ENCODE results near the gene AUTS2.

The AUTS2 gene

GRCh38 chr7:70789481-70790214 lies 1191.4 kb downstream of the AUTS2 start:
- Histone ChIP-seq H3K4me1 (ENCODE audit: control insufficient read depth, insufficient read depth, low read length) (no peaks in the 10 kb centered on the region), H3K27ac (ENCODE audit: low read length) (no peak overlapping the region), H3K27me3 (ENCODE audit: control insufficient read depth in 1 of 2, insufficient read depth in 2 of 2, low read length in 2 of 2) (no peaks in the 10 kb centered on the region), H3K4me3 (ENCODE audit: low read length in 2 of 2) (no peak overlapping the region), H3K9me3 (ENCODE audit: control insufficient read depth in 2 of 2, low read length in 2 of 2) (peaks cover 0 to 3% of the 10 kb centered on the region in 2 donors), H3K36me3 (ENCODE audit: control insufficient read depth in 2 of 2, insufficient read depth in 2 of 2, low read length in 2 of 2) (peaks cover 40 to 42% of the 10 kb centered on the region in 2 donors), H3K9ac (ENCODE audit: low read length in 2 of 2) (no peak overlapping the region)

DNA sequence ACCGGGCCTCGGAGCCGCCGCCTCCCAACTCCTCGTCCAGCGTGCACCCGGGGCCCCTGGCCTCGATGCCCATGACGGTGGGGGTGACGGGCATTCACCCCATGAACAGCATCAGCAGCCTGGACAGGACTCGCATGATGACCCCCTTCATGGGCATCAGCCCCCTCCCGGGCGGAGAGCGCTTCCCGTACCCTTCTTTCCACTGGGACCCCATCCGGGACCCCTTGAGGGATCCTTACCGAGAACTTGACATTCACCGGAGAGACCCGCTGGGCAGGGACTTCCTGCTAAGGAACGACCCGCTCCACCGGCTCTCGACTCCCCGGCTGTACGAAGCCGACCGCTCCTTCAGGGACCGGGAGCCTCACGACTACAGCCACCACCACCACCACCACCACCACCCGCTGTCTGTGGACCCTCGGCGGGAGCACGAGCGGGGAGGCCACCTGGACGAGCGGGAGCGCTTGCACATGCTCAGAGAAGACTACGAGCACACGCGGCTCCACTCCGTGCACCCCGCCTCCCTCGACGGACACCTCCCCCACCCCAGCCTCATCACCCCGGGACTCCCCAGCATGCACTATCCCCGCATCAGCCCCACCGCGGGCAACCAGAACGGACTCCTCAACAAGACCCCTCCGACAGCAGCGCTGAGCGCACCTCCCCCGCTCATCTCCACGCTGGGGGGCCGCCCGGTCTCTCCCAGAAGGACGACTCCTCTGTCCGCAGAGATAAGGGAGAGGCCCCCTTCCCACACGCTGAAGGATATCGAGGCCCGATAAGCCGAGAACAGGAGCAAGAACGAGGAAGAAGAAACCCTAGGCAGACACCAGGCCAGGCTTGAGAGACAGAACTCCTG lies 1192.2 kb downstream of the AUTS2 start:
- Histone ChIP-seq H3K4me1 (ENCODE audit: control insufficient read depth, insufficient read depth, low read length) (no peaks in the 10 kb centered on the region), H3K27me3 (ENCODE audit: control insufficient read depth in 1 of 2, insufficient read depth in 2 of 2, low read length in 2 of 2) (no peaks in the 10 kb centered on the region), H3K4me3 (ENCODE audit: low read length in 2 of 2) (no peak overlapping the region), H3K9ac (ENCODE audit: low read length in 2 of 2) (no peak overlapping the region), H3K27ac (ENCODE audit: low read length) (no peak overlapping the region), H3K9me3 (ENCODE audit: control insufficient read depth in 2 of 2, low read length in 2 of 2) (peaks cover 0 to 3% of the 10 kb centered on the region in 2 donors), H3K36me3 (ENCODE audit: control insufficient read depth in 2 of 2, insufficient read depth in 2 of 2, low read length in 2 of 2) (peaks cover 32 to 34% of the 10 kb centered on the region in 2 donors)

DNA sequence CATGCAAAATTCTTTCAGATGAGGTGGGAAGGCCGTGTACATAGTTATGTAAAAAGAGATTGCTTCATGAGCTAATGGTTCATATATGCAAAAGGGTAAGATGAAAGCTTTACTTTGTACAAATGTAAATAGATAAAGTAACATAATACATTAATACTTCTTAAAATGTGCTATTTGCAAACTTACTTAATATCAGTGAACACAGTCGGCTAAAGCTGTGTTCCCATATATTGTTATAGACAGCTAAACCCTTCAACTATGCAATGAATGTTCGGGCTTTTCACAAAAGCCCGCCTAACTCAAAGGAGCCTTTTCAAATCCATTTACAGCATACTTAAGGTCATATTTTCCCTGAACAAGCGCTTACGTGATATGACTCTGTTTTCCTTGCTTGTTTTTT lies 1193.1 kb downstream of the AUTS2 start:
- Histone ChIP-seq H3K36me3 (ENCODE audit: control insufficient read depth in 2 of 2, insufficient read depth in 2 of 2, low read length in 2 of 2) (peaks cover 25 to 29% of the 10 kb centered on the region in 2 donors), H3K9ac (ENCODE audit: low read length in 2 of 2) (no peak overlapping the region), H3K27me3 (ENCODE audit: control insufficient read depth in 1 of 2, insufficient read depth in 2 of 2, low read length in 2 of 2) (no peaks in the 10 kb centered on the region)

GRCh38 chr7:70793060-70793459 lies 1194.8 kb downstream of the AUTS2 start:
- peaks cover 0 to 3% of the 10 kb centered on the region in 2 donors for H3K9me3 ChIP-seq (ENCODE audit: control insufficient read depth in 2 of 2, low read length in 2 of 2)
- no peak overlapping the region for H3K9ac ChIP-seq (ENCODE audit: low read length in 2 of 2)
- H3K36me3 ChIP-seq (ENCODE audit: control insufficient read depth in 2 of 2, insufficient read depth in 2 of 2, low read length in 2 of 2), result peaks cover 12 to 16% of the 10 kb centered on the region in 2 donors
- no peaks in the 10 kb centered on the region for H3K27me3 ChIP-seq (ENCODE audit: control insufficient read depth in 1 of 2, insufficient read depth in 2 of 2, low read length in 2 of 2)
- H3K27ac ChIP-seq (ENCODE audit: low read length), result no peak overlapping the region
- H3K4me3 ChIP-seq (ENCODE audit: low read length in 2 of 2), result no peak overlapping the region
- H3K4me1 ChIP-seq (ENCODE audit: control insufficient read depth, insufficient read depth, low read length), result no peaks in the 10 kb centered on the region

More for the DNA sequence above, 1193.1 kb downstream of the AUTS2 start:
- H3K9me3 ChIP-seq (ENCODE audit: control insufficient read depth in 2 of 2, low read length in 2 of 2), result peaks cover 0 to 3% of the 10 kb centered on the region in 2 donors
- no peaks in the 10 kb centered on the region for H3K4me1 ChIP-seq (ENCODE audit: control insufficient read depth, insufficient read depth, low read length)
- no peak overlapping the region for H3K27ac ChIP-seq (ENCODE audit: low read length)
- no peak overlapping the region for H3K4me3 ChIP-seq (ENCODE audit: low read length in 2 of 2)

DNA sequence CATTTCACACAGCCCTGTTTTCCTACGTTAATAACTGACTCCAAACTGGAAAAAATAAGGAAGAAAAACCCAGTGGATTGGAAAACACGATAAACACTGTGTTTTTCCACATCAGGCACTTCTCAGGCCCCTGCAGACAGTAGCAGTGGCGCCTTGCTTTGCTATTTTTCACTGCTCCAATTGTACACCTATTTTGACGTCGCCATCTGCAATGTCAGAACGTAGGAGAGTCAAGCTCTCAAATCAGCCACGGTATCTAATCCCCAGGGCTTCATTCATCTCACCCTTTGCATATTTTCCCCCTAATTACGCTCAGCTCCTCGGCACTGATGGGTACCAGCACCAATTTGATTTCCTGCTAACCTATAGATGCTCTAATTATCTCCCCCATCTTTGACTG lies 1195.5 kb downstream of the AUTS2 start:
- Histone ChIP-seq H3K36me3 (ENCODE audit: control insufficient read depth in 2 of 2, insufficient read depth in 2 of 2, low read length in 2 of 2) (peaks cover 11 to 16% of the 10 kb centered on the region in 2 donors), H3K4me1 (ENCODE audit: control insufficient read depth, insufficient read depth, low read length) (no peaks in the 10 kb centered on the region), H3K4me3 (ENCODE audit: low read length in 2 of 2) (no peak overlapping the region), H3K27ac (ENCODE audit: low read length) (no peak overlapping the region), H3K9ac (ENCODE audit: low read length in 2 of 2) (no peak overlapping the region), H3K27me3 (ENCODE audit: control insufficient read depth in 1 of 2, insufficient read depth in 2 of 2, low read length in 2 of 2) (no peaks in the 10 kb centered on the region), H3K9me3 (ENCODE audit: control insufficient read depth in 2 of 2, low read length in 2 of 2) (peaks cover 0 to 3% of the 10 kb centered on the region in 2 donors)

- H3K27me3 ChIP-seq (ENCODE audit: control insufficient read depth in 1 of 2, insufficient read depth in 2 of 2, low read length in 2 of 2), result no peaks in the 10 kb centered on the region
- H3K4me1 ChIP-seq (ENCODE audit: control insufficient read depth, insufficient read depth, low read length), result no peaks in the 10 kb centered on the region
- H3K4me3 ChIP-seq (ENCODE audit: low read length in 2 of 2), result no peak overlapping the region
- H3K36me3 ChIP-seq (ENCODE audit: control insufficient read depth in 2 of 2, insufficient read depth in 2 of 2, low read length in 2 of 2), result peaks cover 4 to 10% of the 10 kb centered on the region in 2 donors
- H3K9ac ChIP-seq (ENCODE audit: low read length in 2 of 2), result no peak overlapping the region
- no peak overlapping the region for H3K27ac ChIP-seq (ENCODE audit: low read length)
- H3K9me3 ChIP-seq (ENCODE audit: control insufficient read depth in 2 of 2, low read length in 2 of 2), result peaks cover 5% of the 10 kb centered on the region in 2 donors
Measured at GRCh38 chr7:70794962-70795361, 1196.7 kb downstream of the AUTS2 start.

- H3K4me1 ChIP-seq (ENCODE audit: control insufficient read depth, insufficient read depth, low read length), result no peaks in the 10 kb centered on the region
- H3K9me3 ChIP-seq (ENCODE audit: control insufficient read depth in 2 of 2, low read length in 2 of 2), result peaks cover 13 to 14% of the 10 kb centered on the region in 2 donors
- H3K4me3 ChIP-seq (ENCODE audit: low read length in 2 of 2), result no peak overlapping the region
- peaks cover 2 to 8% of the 10 kb centered on the region in 2 donors for H3K36me3 ChIP-seq (ENCODE audit: control insufficient read depth in 2 of 2, insufficient read depth in 2 of 2, low read length in 2 of 2)
- no peak overlapping the region for H3K27ac ChIP-seq (ENCODE audit: low read length)
- no peaks in the 10 kb centered on the region for H3K27me3 ChIP-seq (ENCODE audit: control insufficient read depth in 1 of 2, insufficient read depth in 2 of 2, low read length in 2 of 2)
- no peak overlapping the region for H3K9ac ChIP-seq (ENCODE audit: low read length in 2 of 2)
Measured at GRCh38 chr7:70795948-70796347, 1197.7 kb downstream of the AUTS2 start.

GRCh38 chr7:70797109-70797514 lies 1198.8 kb downstream of the AUTS2 start:
- H3K27me3 ChIP-seq (ENCODE audit: control insufficient read depth in 1 of 2, insufficient read depth in 2 of 2, low read length in 2 of 2), result no peaks in the 10 kb centered on the region
- no peaks in the 10 kb centered on the region for H3K36me3 ChIP-seq (ENCODE audit: control insufficient read depth in 2 of 2, insufficient read depth in 2 of 2, low read length in 2 of 2)
- no peak overlapping the region for H3K4me3 ChIP-seq (ENCODE audit: low read length in 2 of 2)
- H3K27ac ChIP-seq (ENCODE audit: low read length), result no peak overlapping the region
- no peak overlapping the region for H3K9ac ChIP-seq (ENCODE audit: low read length in 2 of 2)
- no peaks in the 10 kb centered on the region for H3K4me1 ChIP-seq (ENCODE audit: control insufficient read depth, insufficient read depth, low read length)
- peaks cover 13 to 15% of the 10 kb centered on the region in 2 donors for H3K9me3 ChIP-seq (ENCODE audit: control insufficient read depth in 2 of 2, low read length in 2 of 2)

DNA sequence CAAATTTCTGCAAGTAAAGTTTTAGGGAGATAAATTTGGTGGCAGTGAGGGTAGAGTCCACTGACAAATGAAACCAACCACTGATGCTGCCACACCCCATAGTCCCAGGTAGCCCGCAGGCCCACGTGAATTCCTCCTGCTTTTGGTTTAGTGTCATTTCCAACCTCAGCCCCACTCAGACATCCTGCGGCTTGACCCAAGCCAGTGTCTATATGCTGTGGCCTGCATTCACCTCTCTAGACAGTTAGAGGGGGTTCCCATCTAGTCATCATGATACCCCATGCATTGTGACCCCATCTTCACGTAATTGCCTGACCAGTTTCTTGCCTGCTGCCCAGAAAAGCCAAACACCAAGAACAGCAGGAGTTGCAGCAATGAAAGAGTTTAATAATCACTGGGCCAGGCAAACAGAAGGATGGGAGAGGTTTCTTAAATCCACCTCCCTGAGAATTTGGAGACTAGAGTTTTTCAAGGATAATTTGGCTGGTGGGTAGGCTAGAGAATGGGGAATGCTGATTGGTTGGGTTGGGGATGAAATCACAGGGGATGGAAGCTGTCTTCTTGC lies 1201.6 kb downstream of the AUTS2 start:
- Histone ChIP-seq H3K27me3 (ENCODE audit: control insufficient read depth in 1 of 2, insufficient read depth in 2 of 2, low read length in 2 of 2) (peaks cover 0 to 2% of the 10 kb centered on the region in 2 donors), H3K36me3 (ENCODE audit: control insufficient read depth in 2 of 2, insufficient read depth in 2 of 2, low read length in 2 of 2) (no peaks in the 10 kb centered on the region), H3K4me3 (ENCODE audit: low read length in 2 of 2) (no peak overlapping the region), H3K9ac (ENCODE audit: low read length in 2 of 2) (no peak overlapping the region), H3K4me1 (ENCODE audit: control insufficient read depth, insufficient read depth, low read length) (no peaks in the 10 kb centered on the region), H3K27ac (ENCODE audit: low read length) (no peak overlapping the region), H3K9me3 (ENCODE audit: control insufficient read depth in 2 of 2, low read length in 2 of 2) (peaks cover 13 to 18% of the 10 kb centered on the region in 2 donors)

- Histone ChIP-seq H3K4me3 (ENCODE audit: low read length in 2 of 2) (no peak overlapping the region), H3K9ac (ENCODE audit: low read length in 2 of 2) (no peak overlapping the region), H3K27ac (ENCODE audit: low read length) (no peak overlapping the region), H3K9me3 (ENCODE audit: control insufficient read depth in 2 of 2, low read length in 2 of 2) (peaks cover 4 to 9% of the 10 kb centered on the region in 2 donors), H3K4me1 (ENCODE audit: control insufficient read depth, insufficient read depth, low read length) (no peaks in the 10 kb centered on the region), H3K36me3 (ENCODE audit: control insufficient read depth in 2 of 2, insufficient read depth in 2 of 2, low read length in 2 of 2) (no peaks in the 10 kb centered on the region), H3K27me3 (ENCODE audit: control insufficient read depth in 1 of 2, insufficient read depth in 2 of 2, low read length in 2 of 2) (peaks cover 0 to 2% of the 10 kb centered on the region in 2 donors)
Measured at GRCh38 chr7:70805360-70805759, 1207.1 kb downstream of the AUTS2 start.
